NCI-H1417 (cell line): Measurements from ENCODE around the gene UQCR10.
A peak's percentile ranks its signal among the peaks of the same experiment; 100 is the strongest.
"Not testable (repeated sequence)": the region's sequence is repeated elsewhere in the genome, so short reads cannot be mapped to it uniquely, and the experiment has no call there.

Experiments
- DNase-seq, 3 experiments: peaks; one replicate each; lab custom pipeline; 2025; lab: John Stamatoyannopoulos, UW

Gene UQCR10

DNA sequence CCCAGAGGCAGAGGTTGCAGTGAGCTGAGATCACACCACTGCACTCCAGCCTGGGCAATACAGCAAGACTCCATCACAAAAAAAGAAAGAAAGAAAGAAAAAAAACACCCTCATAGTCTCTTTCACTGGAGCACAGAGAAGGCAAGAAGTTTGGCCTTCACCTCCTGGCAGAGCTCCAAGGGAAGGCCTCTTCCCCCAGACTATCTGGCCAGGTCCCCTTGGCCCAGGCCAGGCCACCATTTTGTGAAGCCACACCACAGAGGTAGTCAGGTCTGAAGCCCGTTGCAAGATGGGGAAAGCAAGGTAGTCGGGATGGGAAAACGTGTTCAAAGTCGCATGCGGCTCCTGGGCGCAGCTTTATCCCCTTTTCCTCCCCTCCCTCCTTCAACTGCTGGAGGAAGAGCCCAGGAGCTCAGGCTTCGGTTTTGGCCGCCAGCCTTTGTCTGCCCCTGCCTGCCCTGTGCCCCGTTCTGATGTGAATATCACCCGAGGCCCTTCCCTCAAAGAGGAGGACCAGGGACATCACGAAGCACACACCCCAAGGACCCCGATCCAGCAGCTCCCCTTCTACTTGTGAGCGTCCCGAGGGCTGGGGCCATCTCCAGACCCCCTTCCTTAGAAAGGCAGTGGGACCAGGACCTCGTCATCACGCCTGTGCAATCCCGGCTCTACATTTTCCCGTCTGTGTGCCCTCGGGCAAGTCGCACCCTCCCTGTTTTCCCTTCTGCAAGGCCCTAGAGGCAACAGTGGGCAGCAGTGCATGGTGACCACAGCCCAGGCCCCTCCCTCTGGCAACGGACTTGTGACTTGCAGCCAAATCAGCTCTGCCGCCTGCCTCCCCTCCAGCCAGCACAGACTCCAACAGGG is 29.7 kb upstream of the UQCR10 start:
- DNase-seq: no peak

DNA sequence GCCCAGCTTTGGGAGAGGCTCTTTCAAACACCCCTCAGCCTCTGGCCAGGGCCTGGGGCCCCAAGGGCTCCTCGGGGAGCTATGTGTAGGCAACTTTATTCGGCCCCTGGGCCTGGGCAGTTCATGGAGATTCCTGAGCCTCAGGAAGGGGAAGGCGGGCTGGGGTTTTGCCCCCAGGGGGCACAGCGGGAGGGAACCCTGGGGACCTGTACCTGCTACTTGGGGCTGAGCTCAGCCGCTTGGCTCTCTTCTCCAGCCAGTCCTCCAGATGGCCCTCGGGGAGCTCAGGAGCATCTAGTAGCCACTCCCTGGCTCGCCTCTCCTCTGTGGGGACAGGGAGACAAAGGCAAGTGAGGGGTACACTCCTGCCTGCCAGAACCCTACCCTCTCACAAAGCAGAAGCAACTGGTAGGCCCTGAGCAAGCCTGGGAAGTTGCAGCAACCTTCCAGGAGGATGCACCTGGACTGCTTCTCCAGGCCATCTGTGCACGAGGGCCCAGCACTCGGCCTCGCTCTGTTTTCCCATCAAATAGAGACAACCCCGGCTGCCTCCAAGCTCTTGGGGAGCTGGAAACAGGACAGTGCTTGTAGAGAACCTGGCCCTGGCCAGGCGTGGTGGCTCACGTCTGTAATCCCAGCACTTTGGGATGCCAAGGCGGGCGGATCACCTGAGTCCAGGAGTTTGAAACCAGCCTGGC is 28.9 kb upstream of the UQCR10 start:
- DNase-seq: no peak

GRCh38 chr22:29739346-29739875 is 27.8 kb upstream of the UQCR10 start:
- no peak for DNase-seq

GRCh38 chr22:29740216-29740615 is 27.0 kb upstream of the UQCR10 start:
- DNase-seq: no peak

- no peak for DNase-seq
Observed at GRCh38 chr22:29741926-29742325, 25.2 kb upstream of the UQCR10 start.

GRCh38 chr22:29742326-29742725 is 24.8 kb upstream of the UQCR10 start:
- DNase-seq: no peak

DNA sequence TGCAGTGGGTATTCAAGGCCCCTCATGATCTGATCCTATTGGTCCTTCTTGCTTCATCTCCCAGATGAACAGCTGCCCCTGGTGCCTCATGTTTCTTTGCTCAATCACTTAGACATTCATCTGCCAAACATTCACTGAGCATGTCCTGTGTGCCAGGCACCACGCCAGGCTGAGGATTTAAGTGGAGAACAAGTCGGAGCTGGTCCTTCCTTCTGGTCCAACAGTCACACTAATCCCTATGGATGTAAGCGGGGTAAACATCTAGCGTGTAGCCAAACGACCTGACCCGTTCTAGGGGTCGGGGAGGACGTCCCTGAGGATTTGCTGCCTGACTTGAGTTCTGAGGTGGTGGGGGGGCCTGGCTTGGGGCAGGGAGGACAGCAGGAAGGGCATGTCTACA is 22.3 kb upstream of the UQCR10 start:
- peak in 1 of 3 experiments; percentile 62 for DNase-seq

DNA sequence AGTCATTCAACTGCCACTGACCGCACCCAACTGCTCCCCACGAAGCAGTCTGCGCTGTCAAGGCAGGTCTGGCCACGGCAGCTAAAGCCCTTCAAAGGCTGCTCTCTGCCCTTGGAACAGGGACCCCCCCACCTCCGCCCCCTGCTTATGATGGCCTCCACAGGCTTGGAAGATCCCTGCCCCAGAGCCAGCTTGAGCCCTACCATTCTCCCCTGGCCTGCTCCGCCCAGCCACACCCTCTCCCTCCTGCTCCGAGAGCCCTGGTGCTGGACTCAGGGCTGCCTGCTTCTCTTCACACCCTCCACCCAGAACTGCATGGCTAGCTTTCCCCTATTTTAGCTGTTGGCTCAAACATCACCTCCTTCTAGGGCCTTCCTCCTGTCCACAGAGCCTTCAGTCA is 19.3 kb upstream of the UQCR10 start:
- no peak for DNase-seq

GRCh38 chr22:29748248-29748893 is 18.8 kb upstream of the UQCR10 start:
- no peak for DNase-seq

DNA sequence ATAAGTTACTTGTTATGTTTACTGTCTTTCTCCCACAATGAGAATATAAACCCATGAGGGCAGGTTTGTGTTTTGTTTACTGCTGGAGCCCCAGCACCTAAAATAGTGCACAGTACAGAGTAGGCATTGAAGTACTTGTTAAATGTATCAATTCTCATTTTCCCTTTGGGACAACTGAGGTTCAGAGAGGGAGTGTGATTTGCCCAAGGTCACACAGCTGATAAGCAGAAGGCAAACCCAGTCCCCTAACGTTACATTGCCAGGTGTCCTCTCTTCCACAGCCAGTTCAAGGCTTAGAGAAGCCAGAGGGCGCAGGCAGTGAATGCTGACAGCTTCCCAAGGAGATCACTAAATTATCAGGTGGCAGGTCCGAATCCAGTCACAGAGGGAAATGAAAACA is 17.1 kb upstream of the UQCR10 start:
- DNase-seq: no peak

DNA sequence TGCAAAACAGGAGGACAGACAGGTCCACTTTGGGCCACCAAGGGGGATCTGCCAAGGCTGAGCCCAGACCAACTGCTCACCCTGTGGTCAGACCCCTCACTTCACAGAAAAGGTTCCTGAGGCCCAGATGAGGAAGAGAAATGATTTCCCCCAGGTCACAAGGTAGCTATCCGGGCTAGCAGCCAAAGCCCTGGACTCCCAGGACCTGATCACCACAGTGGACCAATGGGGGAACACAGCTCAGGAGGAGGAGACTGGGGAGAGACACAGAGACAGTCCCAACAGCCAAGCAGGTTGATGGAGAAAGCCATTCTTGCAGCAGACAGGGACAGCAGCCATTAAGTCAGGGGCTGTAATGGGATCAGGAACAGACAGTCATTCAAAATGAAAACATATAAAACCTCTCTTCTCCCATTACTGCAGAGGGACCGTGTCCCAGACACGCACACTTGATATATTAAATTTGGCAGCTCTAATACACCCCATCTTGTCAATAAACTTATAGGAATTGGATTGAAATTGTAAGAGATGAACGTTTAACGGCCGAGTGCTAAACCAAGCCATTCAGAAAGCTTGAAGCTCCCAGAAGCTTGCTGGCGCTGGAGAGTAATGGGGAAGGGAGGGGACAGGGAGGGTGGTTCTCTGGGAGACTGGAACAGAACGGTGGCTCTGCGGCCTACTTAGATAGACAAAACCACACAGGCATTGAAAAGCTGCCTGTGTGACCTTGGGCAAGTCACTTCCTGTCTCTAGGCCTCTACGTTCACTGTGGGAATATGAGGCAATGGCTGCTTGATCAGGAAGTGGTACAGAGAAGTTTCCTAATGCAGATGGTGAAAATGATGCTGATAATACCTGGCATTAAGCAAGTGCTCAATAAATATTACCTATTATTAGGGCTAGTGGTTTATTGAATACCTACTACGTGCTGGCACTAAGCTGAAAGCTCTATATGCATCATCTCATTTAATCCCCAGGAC is 16.3 kb upstream of the UQCR10 start:
- no peak for DNase-seq

DNA sequence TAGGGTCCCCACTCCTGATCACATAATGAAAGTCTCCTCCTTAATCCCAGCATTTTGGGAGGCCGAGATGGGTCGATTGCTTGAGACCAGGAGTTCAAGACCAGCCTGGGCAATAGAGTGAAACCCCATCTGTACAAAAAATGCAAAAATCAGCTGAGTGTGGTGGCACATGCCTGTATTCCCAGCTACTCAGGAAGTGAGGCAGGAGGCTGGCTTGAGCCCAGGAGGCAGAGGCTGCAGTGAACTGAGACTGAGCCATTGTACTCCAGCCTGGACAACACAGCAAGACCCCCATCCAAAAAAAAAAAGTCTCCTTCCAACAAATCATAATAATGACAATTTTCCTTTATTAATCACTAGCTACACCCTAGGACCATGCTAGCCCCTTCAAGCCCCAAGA is 15.5 kb upstream of the UQCR10 start:
- DNase-seq: no peak

- no peak for DNase-seq
Observed at GRCh38 chr22:29753808-29754657, 13.1 kb upstream of the UQCR10 start.

DNA sequence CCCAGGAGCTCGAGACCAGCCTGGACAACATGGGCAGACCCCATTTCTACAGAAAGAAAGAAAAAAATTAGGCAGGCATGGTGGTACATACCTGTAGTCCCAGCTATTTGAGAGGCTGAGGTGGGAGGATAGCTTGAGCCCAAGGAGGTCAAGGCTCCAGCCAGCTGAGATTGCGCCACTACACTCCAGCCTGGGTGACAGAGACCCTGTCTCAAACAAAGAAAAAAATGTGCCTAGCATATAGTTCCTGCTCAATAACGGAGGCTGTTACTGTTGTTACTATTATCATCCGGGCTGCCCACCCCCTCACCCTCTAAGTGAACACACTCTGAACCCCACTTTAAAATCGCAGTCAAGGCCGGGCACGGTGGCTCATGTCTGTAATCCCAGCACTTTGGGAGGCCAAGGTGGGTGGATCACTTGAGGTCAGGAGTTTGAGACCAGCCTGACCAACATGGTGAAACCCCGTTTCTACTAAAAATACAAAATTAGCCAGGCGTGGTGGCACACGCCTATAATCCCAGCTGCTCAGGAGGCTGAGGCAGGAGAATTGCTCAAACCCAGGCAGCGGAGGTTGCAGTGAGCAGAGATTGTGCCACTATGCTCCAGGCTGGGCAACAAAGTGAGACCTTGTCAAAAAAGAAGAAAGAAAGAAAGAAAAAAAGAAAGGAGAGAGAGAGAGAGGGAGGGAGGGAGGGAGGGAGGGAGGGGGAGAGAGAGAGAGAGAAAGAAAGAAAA is 12.3 kb upstream of the UQCR10 start:
- not testable (repeated sequence) for DNase-seq

GRCh38 chr22:29755889-29756288 is 11.3 kb upstream of the UQCR10 start:
- peak in 2 of 3 experiments; percentile 51 to 77 for DNase-seq

DNA sequence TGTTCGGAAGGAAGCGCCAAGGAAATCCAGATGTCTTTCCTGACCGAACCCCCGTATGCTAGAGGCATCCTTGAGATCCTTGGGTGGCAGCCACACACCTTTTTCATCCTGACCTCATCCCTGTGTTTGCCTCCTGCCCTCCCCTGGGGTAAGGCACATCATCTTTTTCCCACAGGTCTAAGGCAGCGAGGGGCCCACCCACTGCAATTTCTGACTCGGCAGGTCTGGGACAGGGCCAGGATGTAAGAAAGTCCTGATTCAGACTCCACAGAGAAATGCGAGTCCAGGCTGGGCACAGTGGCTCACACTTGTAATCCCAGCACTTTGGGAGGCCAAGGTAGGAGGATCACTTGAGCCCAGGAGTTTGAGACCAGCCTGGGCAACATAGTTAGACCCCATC is 10.8 kb upstream of the UQCR10 start:
- DNase-seq: no peak

DNA sequence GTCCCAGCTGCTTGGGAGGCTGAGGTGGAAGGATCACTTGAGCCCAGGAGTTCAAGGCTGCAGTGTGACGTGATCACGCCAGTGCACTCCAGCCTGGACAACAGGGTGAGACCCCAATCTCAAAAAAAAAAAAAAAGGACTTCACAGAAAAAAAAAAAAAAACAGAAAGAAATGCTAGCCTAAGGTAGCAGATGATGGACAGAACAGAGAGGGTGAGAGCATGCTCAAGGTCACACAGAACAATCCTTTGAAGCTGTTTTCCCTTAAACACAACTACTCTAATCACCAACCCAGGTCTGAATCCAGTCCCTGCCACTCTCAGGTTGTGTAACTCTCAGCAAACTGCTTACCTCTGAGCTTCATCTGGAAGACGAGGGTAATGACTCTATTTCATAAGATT is 10.1 kb upstream of the UQCR10 start:
- DNase-seq: no peak

DNA sequence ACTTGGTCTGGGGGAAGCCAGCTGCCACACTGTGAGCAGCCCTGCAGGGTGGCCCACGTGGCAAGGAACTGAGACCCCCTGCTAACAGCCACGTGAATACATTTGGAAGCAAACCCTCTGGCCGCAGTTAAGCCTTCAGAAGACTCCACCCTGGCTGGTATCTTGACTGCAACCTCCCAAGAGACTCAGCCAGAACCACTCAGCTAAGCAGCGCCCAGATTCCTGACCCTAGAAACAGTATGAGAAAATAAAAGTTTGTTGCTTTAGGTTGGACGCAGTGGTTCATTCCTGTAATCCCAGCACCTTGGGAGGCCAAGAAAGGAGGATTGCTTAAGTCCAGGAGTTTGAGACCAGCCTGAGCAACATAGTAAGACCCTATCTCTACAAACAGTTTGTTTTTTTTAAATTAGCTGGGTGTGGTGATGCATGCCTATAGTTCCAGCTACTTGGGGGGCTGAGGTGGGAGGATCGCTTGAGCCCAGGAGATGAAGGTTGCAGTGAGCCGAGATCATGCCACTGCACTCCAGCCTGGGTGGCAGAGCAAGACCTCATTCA is 9.0 kb upstream of the UQCR10 start:
- no peak for DNase-seq

- no peak for DNase-seq
Observed at GRCh38 chr22:29758959-29759358, 8.2 kb upstream of the UQCR10 start.
